RWPE2 (cell line): ENCODE measurements around the gene DFFB.

ENCODE experiments used
- ATAC-seq: fragments of 200-7000 bp; cut with Tn5 transposase; 3 replicates; pipeline ENCODE4 v1.9.1; 2021; ENCODE audit warnings: low read depth
- DNase-seq: peaks from one replicate; pipeline ENCODE4 v3.0.0-alpha.2; 2020; ENCODE audit warnings: low spot score
- H3K27ac ChIP-seq: fragments of 450-650 bp; 2 replicates; pipeline ENCODE4 v1.5.1; 2017; ENCODE audit warnings: mild to moderate bottlenecking; ENCODE audit not compliant: poor library complexity, severe bottlenecking
- H3K27me3 ChIP-seq: fragments of 250-450 bp; sonication (Bioruptor Pico); 2 replicates; pipeline ENCODE4 v1.5.1; 2021; ENCODE audit warnings: mild to moderate bottlenecking, moderate library complexity; ENCODE audit not compliant: insufficient read depth, poor library complexity, severe bottlenecking
- H3K36me3 ChIP-seq: fragments of 250-450 bp; sonication (Bioruptor Pico); 2 replicates; pipeline ENCODE4 v1.5.1; 2020; ENCODE audit warnings: low read depth, mild to moderate bottlenecking, moderate library complexity
- H3K4me1 ChIP-seq: fragments of 250-450 bp; sonication (Bioruptor Pico); 2 replicates; pipeline ENCODE4 v1.5.1; 2021; ENCODE audit warnings: mild to moderate bottlenecking, moderate library complexity; ENCODE audit not compliant: insufficient read depth, poor library complexity, severe bottlenecking
- H3K4me3 ChIP-seq: fragments of 250-450 bp; sonication (Bioruptor Pico); 2 replicates; pipeline ENCODE4 v1.5.1; 2021; ENCODE audit warnings: mild to moderate bottlenecking, moderate library complexity; ENCODE audit not compliant: severe bottlenecking
- H3K9me3 ChIP-seq: fragments of 250-450 bp; sonication (Bioruptor Pico); 2 replicates; pipeline ENCODE4 v1.5.1; 2021; ENCODE audit warnings: mild to moderate bottlenecking, moderate library complexity; ENCODE audit not compliant: severe bottlenecking
- TF ChIP-seq, protein P1 (sequence below): fragments of 450-650 bp; IDR thresholded peaks from one replicate; pipeline ENCODE4 v1.5.1; 2017; ENCODE audit warnings: mild to moderate bottlenecking, moderate library complexity; ENCODE audit not compliant: poor library complexity, severe bottlenecking

The DFFB gene

GRCh38 chr1:3837685-3838084 is 19.6 kb upstream of the DFFB start:
- ATAC-seq (no peak), DNase-seq (no peak)
- Histone ChIP-seq H3K4me3 (no peak overlapping the region), H3K36me3 (peaks cover 32% of the 10 kb centered on the region), H3K9me3 (no peaks in the 10 kb centered on the region), H3K4me1 (no peaks in the 10 kb centered on the region), H3K27ac (no peak overlapping the region), H3K27me3 (no peaks in the 10 kb centered on the region)
- TF ChIP-seq, protein P1, sequence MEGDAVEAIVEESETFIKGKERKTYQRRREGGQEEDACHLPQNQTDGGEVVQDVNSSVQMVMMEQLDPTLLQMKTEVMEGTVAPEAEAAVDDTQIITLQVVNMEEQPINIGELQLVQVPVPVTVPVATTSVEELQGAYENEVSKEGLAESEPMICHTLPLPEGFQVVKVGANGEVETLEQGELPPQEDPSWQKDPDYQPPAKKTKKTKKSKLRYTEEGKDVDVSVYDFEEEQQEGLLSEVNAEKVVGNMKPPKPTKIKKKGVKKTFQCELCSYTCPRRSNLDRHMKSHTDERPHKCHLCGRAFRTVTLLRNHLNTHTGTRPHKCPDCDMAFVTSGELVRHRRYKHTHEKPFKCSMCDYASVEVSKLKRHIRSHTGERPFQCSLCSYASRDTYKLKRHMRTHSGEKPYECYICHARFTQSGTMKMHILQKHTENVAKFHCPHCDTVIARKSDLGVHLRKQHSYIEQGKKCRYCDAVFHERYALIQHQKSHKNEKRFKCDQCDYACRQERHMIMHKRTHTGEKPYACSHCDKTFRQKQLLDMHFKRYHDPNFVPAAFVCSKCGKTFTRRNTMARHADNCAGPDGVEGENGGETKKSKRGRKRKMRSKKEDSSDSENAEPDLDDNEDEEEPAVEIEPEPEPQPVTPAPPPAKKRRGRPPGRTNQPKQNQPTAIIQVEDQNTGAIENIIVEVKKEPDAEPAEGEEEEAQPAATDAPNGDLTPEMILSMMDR = no peak

- DNase-seq (no peak), ATAC-seq (no peak)
- TF ChIP-seq, protein P1 = no peak
- no peak overlapping the region for H3K27ac ChIP-seq
- H3K9me3 ChIP-seq = no peaks in the 10 kb centered on the region
- no peaks in the 10 kb centered on the region for H3K4me1 ChIP-seq
- H3K36me3 ChIP-seq = peaks cover 26% of the 10 kb centered on the region
- no peaks in the 10 kb centered on the region for H3K27me3 ChIP-seq
- no peak overlapping the region for H3K4me3 ChIP-seq
Measured at GRCh38 chr1:3838788-3839187, 18.5 kb upstream of the DFFB start.

GRCh38 chr1:3841491-3841890 is 15.8 kb upstream of the DFFB start:
- ATAC-seq (no peak), DNase-seq (no peak)
- H3K27me3 ChIP-seq = no peaks in the 10 kb centered on the region
- peaks cover 37% of the 10 kb centered on the region for H3K36me3 ChIP-seq
- H3K4me3 ChIP-seq = no peak overlapping the region
- H3K4me1 ChIP-seq = no peaks in the 10 kb centered on the region
- no peak overlapping the region for H3K27ac ChIP-seq
- H3K9me3 ChIP-seq = no peaks in the 10 kb centered on the region
- TF ChIP-seq, protein P1 = no peak

DNA sequence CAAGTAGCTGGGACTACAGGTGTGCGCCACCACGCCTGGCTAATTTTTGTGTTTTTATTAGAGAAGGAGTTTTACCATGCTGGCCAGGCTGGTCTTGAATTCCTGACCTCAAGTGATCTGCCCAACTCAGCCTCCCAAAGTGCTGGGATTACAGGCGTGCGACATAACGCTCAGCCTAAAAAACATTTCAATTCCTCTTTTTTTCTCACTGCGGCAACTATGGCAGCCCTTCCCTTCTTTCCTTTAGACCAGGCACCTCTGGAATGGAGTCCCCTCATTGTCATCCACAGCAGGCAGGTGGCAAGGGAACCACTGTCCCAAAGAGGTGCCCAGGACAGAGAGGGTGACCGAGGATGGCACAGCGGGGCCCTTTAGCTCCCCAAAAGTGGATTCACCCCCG is 14.4 kb upstream of the DFFB start:
- ATAC-seq (no peak), DNase-seq (no peak)
- H3K4me1 ChIP-seq = no peaks in the 10 kb centered on the region
- H3K27ac ChIP-seq = no peak overlapping the region
- no peak overlapping the region for H3K4me3 ChIP-seq
- peaks cover 36% of the 10 kb centered on the region for H3K36me3 ChIP-seq
- TF ChIP-seq, protein P1 = no peak
- H3K9me3 ChIP-seq = no peaks in the 10 kb centered on the region
- H3K27me3 ChIP-seq = no peaks in the 10 kb centered on the region

DNA sequence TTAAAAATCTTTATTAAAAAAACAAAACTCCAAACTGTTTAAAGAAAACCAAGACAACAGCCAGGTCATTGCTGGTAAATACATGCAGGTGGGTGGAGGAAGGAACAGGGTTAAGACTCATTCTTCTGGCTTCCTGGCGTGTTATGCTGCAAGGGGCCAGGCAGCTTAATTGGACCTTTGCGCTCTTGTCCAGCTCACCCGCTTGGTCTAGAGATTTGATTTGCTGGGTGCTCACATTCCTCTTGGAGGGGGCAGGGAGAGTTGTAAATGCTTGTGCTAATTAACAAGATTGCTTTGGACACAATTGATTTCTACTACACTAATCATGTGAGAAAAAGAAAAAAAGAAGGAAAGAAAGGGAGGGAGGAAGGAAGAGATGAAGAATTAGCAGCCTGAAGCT is 10.7 kb upstream of the DFFB start:
- no peak overlapping the region for H3K27ac ChIP-seq
- H3K36me3 ChIP-seq = peaks cover 48% of the 10 kb centered on the region
- H3K9me3 ChIP-seq = no peaks in the 10 kb centered on the region
- H3K4me1 ChIP-seq = no peaks in the 10 kb centered on the region
- no peak overlapping the region for H3K4me3 ChIP-seq
- ATAC-seq (no peak), DNase-seq (no peak)
- TF ChIP-seq, protein P1 = no peak
- H3K27me3 ChIP-seq = no peaks in the 10 kb centered on the region
